Mucosa of rectum (tissue), 2 donors: Measurements from ENCODE around the gene HDGF.
A peak's percentile ranks its signal among the peaks of the same experiment; 100 is the strongest.

Experiments
- H3K27ac ChIP-seq, 2 donors: one replicate each; pipeline ENCODE4 v1.7.0; 2013; ENCODE audit warnings: inconsistent platforms in 2 of 2, low read depth in 2 of 2, low read length in 2 of 2
- H3K27me3 ChIP-seq, 2 donors: one replicate each; pipeline ENCODE4 v1.7.0; 2013; ENCODE audit warnings: low read length in 2 of 2; ENCODE audit not compliant: control insufficient read depth in 2 of 2, insufficient read depth in 2 of 2
- H3K36me3 ChIP-seq, 2 donors: one replicate each; pipeline ENCODE4 v1.7.0; 2013; ENCODE audit warnings: low read length in 2 of 2; ENCODE audit not compliant: control insufficient read depth in 2 of 2, insufficient read depth in 2 of 2
- H3K4me1 ChIP-seq, 2 donors: one replicate each; pipeline ENCODE4 v1.7.0; 2013; ENCODE audit warnings: low read length in 2 of 2, mild to moderate bottlenecking in 1 of 2; ENCODE audit not compliant: control insufficient read depth in 2 of 2, insufficient read depth in 2 of 2
- H3K4me3 ChIP-seq, 2 donors: one replicate each; pipeline ENCODE4 v1.7.0; 2013; ENCODE audit warnings: low read length in 2 of 2
- H3K9ac ChIP-seq, 2 donors: one replicate each; pipeline ENCODE4 v1.7.0; 2013; ENCODE audit warnings: low read length in 2 of 2, low read depth in 1 of 2, mild to moderate bottlenecking in 1 of 2
- H3K9me3 ChIP-seq, 2 donors: one replicate each; pipeline ENCODE4 v1.7.0; 2013; ENCODE audit warnings: low read length in 2 of 2; ENCODE audit not compliant: control insufficient read depth in 2 of 2
- donor health status: healthy.
- donor health status: Normal muscosa, but diverticular disease.

The HDGF gene

DNA sequence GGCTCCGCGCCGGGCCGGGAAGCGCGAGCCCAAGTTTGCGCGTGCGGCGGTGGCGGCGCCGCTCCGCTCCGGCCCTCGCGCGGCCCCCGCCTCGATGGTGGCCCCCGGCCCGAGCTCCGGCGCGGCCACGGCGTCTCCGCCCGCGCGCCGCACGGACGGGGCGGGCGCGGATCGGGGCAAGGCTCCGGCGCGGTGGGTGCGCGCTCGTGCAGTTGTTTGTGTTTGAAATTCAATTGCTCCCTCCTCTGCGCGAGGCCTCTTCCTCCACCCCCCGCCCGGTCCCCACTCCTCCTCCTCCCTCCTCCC lies at the start of gene HDGF:
Gene HDGF, minus strand, starts transcription at position 225 of the 306 bp plus-strand sequence. CDS start 246 bp downstream, outside the sequence.
- H3K9ac ChIP-seq, result peak within 1 kb of the TSS; percentile 94 to 97
- peak within 1 kb of the TSS; percentile 84 to 96 for H3K27ac ChIP-seq
- H3K27me3 ChIP-seq, result no peaks in the 10 kb centered on the region
- peak within 1 kb of the TSS; percentile 97 to 98 for H3K4me3 ChIP-seq
- H3K9me3 ChIP-seq, result no peaks in the 10 kb centered on the region
- peaks cover 0 to 4% of the 10 kb centered on the region in 2 donors for H3K36me3 ChIP-seq
- H3K4me1 ChIP-seq, result peaks cover 42 to 47% of the 10 kb centered on the region in 2 donors

DNA sequence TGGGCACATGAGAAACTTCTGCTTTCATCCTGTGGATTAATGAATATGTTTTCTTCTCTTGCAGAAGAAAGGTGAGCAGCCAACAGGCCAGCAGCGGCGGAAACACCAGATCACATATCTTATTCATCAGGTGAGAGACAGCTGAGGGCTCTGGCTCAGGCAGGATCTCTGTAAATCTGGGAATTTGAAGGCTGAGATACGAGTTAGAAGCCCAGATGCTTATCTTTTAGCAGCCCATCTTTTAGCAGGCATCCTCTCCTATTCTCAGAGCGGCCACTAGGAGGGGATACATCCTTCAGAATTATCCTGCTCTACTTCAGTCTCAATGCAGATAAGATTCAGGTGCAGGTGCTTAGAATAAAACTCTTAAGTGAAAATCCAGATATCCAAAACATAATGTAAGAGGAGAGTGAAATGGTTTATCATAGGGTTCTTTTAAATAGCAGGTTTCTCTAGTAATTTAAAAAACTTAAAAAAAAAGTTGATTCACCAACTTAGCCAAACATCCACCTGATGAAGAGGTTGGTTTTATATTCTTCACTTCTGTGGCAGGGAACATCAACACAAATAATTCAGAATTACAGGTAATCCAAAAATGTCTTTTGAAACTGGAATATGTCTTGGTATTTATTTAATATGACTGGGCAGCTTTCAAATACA lies 45.9 kb upstream of the HDGF start:
- Histone ChIP-seq H3K9me3 (no peaks in the 10 kb centered on the region), H3K27ac (no peak overlapping the region), H3K27me3 (no peaks in the 10 kb centered on the region), H3K9ac (no peak overlapping the region), H3K4me1 (no peaks in the 10 kb centered on the region), H3K36me3 (peaks cover 74 to 81% of the 10 kb centered on the region in 2 donors), H3K4me3 (no peak overlapping the region)

GRCh38 chr1:156796340-156797097 lies 45.0 kb upstream of the HDGF start:
- H3K4me1 ChIP-seq, result no peaks in the 10 kb centered on the region
- no peaks in the 10 kb centered on the region for H3K9me3 ChIP-seq
- no peaks in the 10 kb centered on the region for H3K27me3 ChIP-seq
- H3K4me3 ChIP-seq, result no peak overlapping the region
- peaks cover 80 to 86% of the 10 kb centered on the region in 2 donors for H3K36me3 ChIP-seq
- H3K27ac ChIP-seq, result peak overlapping the region in 1 of 2 donors; percentile 4
- no peak overlapping the region for H3K9ac ChIP-seq

GRCh38 chr1:156795787-156796186 lies 44.3 kb upstream of the HDGF start:
- Histone ChIP-seq H3K27me3 (no peaks in the 10 kb centered on the region), H3K27ac (peak overlapping the region in 1 of 2 donors; percentile 3), H3K36me3 (peaks cover 80 to 86% of the 10 kb centered on the region in 2 donors), H3K9ac (no peak overlapping the region), H3K4me1 (no peaks in the 10 kb centered on the region), H3K4me3 (no peak overlapping the region), H3K9me3 (no peaks in the 10 kb centered on the region)

DNA sequence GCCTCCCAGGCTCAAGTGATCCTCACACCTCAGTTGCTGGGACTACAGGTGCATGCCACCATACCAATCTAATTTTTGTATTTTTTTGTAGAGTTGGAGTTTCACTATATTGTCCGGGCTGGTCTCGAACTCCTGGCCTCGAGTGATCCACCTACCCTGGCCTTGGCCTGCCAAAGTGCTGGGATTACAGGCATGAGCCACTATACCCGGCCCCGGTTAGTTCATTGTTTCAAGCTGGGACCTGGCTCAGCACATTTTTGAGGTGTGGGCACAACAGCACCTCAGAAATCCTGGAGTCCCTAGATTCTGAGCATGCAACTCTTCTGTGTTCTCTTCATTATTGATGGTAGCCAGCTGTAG lies 43.9 kb upstream of the HDGF start:
- no peak overlapping the region for H3K27ac ChIP-seq
- no peak overlapping the region for H3K4me3 ChIP-seq
- H3K27me3 ChIP-seq, result no peaks in the 10 kb centered on the region
- no peaks in the 10 kb centered on the region for H3K4me1 ChIP-seq
- H3K9me3 ChIP-seq, result no peaks in the 10 kb centered on the region
- H3K36me3 ChIP-seq, result peaks cover 75 to 82% of the 10 kb centered on the region in 2 donors
- H3K9ac ChIP-seq, result no peak overlapping the region

DNA sequence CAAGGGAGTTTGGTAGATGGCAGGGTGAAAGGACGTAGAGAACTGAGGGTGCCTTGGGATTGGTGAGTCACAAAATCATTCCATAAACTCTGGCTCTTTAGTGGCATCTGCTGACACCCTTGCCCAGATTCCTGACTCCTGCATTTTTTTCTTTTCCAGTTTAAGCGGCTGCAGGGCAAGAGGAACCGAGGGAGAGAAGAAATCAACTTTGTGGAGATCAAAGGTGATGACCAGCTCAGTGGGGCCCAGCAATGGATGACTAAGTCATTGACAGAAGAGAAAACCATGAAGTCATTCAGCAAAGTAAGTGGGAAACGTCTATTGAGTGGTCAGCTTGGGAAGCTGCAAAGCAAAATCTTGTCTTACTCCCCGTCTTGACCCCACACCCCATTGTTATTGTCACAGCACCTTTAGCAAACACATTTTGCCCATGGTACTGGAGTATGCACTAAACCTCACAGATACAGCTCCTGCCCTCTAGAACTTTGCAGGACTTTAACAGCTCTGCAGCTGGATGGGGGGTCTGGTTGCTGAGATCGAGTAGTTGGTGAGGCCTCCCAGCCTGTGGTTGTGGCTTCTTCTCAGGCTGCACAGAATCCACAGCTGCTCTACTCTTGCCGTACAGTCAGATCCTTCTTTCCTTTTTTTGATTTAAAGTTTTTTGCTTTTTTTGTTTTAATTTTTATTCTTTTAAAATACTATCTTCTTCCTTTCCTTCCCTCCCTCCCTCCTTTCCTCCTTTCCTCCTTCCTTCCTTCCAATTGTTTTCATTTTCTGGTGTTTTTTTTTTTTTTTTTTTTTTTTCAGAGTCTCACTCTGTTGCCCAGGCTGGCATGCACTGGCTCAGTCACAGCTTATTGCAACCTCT lies 43.3 kb upstream of the HDGF start:
- H3K9me3 ChIP-seq, result no peaks in the 10 kb centered on the region
- no peaks in the 10 kb centered on the region for H3K4me1 ChIP-seq
- no peak overlapping the region for H3K9ac ChIP-seq
- no peaks in the 10 kb centered on the region for H3K27me3 ChIP-seq
- peaks cover 71 to 76% of the 10 kb centered on the region in 2 donors for H3K36me3 ChIP-seq
- no peak overlapping the region for H3K4me3 ChIP-seq
- H3K27ac ChIP-seq, result no peak overlapping the region

GRCh38 chr1:156789621-156790318 lies 38.3 kb upstream of the HDGF start:
- Histone ChIP-seq H3K27me3 (no peaks in the 10 kb centered on the region), H3K4me1 (no peaks in the 10 kb centered on the region), H3K9me3 (no peaks in the 10 kb centered on the region), H3K9ac (no peak overlapping the region), H3K36me3 (peaks cover 46 to 54% of the 10 kb centered on the region in 2 donors), H3K27ac (no peak overlapping the region), H3K4me3 (no peak overlapping the region)

DNA sequence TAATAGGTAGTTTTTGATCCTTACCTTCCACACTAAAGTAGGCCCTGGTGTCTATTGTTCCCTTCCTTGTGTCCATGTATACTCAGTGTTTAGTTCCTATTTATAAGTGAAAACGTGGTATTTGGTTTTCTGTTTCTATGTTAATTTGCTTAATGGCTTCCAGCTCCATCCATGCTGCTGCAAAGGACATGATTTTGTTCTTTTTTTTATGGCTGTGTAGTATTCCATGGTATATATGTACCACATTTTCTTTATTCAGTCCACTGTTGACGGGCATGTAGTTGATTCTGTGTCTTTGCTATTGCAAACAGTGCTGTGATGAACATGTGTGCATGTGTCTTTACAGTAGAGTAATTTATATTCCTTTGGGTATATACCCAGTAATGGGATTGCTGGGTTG lies 36.7 kb upstream of the HDGF start:
- Histone ChIP-seq H3K27ac (no peak overlapping the region), H3K9ac (no peak overlapping the region), H3K4me1 (no peaks in the 10 kb centered on the region), H3K9me3 (no peaks in the 10 kb centered on the region), H3K4me3 (no peak overlapping the region), H3K36me3 (peaks cover 43 to 51% of the 10 kb centered on the region in 2 donors), H3K27me3 (no peaks in the 10 kb centered on the region)

- Histone ChIP-seq H3K27me3 (no peaks in the 10 kb centered on the region), H3K9ac (no peak overlapping the region), H3K4me1 (no peaks in the 10 kb centered on the region), H3K4me3 (no peak overlapping the region), H3K36me3 (peaks cover 32 to 51% of the 10 kb centered on the region in 2 donors), H3K27ac (no peak overlapping the region), H3K9me3 (no peaks in the 10 kb centered on the region)
These were observed 35.2 kb upstream of the HDGF start for GRCh38 chr1:156786640-156787039.
